ENCODE data around the gene STRIP2. TPM values are rescaled to one million over a fixed set of nuclear protein-coding genes. Genes with fewer than 3 reads are reported as not detected.

STRIP2 gene
- total and polyA plus RNA-seq, 4 experiments from 2014 or later: 0.20 to 0.22 TPM; not detected in 2

DNA sequence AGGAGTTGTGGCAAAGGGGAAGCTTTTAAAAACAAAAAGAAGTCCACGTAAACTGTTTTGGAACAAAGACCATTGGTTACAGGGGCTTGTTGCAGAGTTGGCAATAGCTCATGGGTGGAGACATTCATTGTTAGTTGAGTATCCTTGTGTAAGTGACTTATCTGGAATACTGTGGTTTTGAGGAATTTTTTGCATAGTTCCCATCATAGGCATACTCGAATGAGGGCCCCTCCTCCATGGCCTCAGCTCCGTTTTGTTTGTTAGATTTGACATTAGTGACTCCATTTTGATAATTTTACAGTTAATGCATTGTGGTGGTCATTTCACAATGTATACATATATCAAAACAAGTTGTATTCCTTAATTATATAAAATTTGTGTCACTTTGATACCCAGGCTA is 55.3 kb downstream of the STRIP2 start:
- Mint-ChIP-seq H3K4me1 (peaks cover 3 to 9% (median 7%) of the 10 kb centered on the region in 4 donors), H3K27ac (no peak overlapping the region), H3K27me3 (no peaks in the 10 kb centered on the region), H3K9me3 (no peaks in the 10 kb centered on the region), H3K4me3 (no peak overlapping the region), H3K36me3 (no peaks in the 10 kb centered on the region)
- no peak for DNase-seq
- peaks cover 3% of the 10 kb centered on the region for H3K4me1 ChIP-seq (ENCODE audit: insufficient read depth, low read length)
- no peak overlapping the region for H3K4me3 ChIP-seq (ENCODE audit: low read length in 2 of 2)
- CTCF ChIA-PET (ENCODE audit: partially characterized antibody): interaction anchor here (1.6 kb wide), 1 partner anchor 146 kb away, joined by 4 read pairs; no protein-coding TSS in a partner anchor
- intact Hi-C loops (cut with micrococcal nuclease): no loop called here
- H3K36me3 ChIP-seq (ENCODE audit: insufficient read depth, low read length): no peaks in the 10 kb centered on the region
- no peaks in the 10 kb centered on the region for H3K27me3 ChIP-seq (ENCODE audit: insufficient read depth, low read length)
- no peak overlapping the region for H3K27ac ChIP-seq (ENCODE audit: low read depth, low read length)
- no peaks in the 10 kb centered on the region for H3K9me3 ChIP-seq (ENCODE audit: control insufficient read depth in 1 of 2, low read length in 2 of 2)
- POLR2A ChIA-PET (ENCODE audit: partially characterized antibody): no interaction called here

DNA sequence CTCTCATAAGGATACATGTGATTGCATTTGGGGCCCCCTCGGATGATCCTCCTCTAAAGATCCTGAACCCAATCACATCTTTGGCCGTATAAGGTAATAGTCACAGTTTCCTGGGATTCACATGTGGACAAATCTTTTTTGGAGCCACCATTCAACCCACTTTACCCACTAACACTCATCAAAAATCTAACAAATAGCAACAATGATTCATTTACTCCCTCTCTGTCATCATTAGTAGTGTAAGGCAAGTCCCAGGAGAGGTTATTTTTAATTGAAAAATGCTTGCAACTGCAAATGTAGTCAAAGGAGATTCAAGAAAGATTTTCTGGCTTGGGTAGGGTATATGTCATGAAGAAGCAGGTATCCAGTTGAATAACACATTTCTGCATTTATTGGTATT is 58.2 kb downstream of the STRIP2 start:
- ChIA-PET POLR2A (ENCODE audit: partially characterized antibody) (no interaction called here), CTCF (ENCODE audit: partially characterized antibody) (no interaction called here)
- H3K4me1 ChIP-seq (ENCODE audit: insufficient read depth, low read length): peaks cover 3% of the 10 kb centered on the region
- H3K27me3 ChIP-seq (ENCODE audit: insufficient read depth, low read length): no peaks in the 10 kb centered on the region
- no peaks in the 10 kb centered on the region for H3K36me3 ChIP-seq (ENCODE audit: insufficient read depth, low read length)
- intact Hi-C loops (cut with micrococcal nuclease): no loop called here
- Mint-ChIP-seq H3K27ac (peak overlapping the region in 2 of 7 donors; percentile 6 to 17), H3K9me3 (no peaks in the 10 kb centered on the region), H3K36me3 (no peaks in the 10 kb centered on the region), H3K4me1 (peaks cover 5 to 9% (median 7%) of the 10 kb centered on the region in 4 donors), H3K27me3 (no peaks in the 10 kb centered on the region), H3K4me3 (no peak overlapping the region)
- H3K4me3 ChIP-seq (ENCODE audit: low read length in 2 of 2): no peak overlapping the region
- no peak for DNase-seq
- H3K27ac ChIP-seq (ENCODE audit: low read depth, low read length): no peak overlapping the region
- H3K9me3 ChIP-seq (ENCODE audit: control insufficient read depth in 1 of 2, low read length in 2 of 2): no peaks in the 10 kb centered on the region

DNA sequence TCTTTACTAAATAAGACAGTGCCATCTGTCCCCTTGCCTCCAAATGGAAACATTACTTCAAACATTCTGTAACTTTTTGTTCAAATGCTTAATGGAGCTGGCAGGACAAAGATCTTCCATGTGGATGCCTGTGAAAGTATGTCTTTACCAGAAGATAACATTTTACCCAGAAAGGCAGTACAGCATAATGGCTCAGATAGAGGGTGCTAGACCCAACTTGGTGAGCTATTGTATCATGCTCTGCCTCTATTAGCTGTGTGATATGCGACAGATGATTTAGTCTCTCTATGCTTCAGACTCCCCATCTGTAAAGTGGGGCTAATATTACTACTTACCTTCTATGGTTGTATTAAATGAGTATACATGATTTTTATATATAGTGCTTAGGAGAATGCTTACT is 59.3 kb downstream of the STRIP2 start:
- H3K36me3 Mint-ChIP-seq: no peaks in the 10 kb centered on the region
- Histone ChIP-seq H3K9me3 (ENCODE audit: control insufficient read depth in 1 of 2, low read length in 2 of 2) (no peaks in the 10 kb centered on the region), H3K4me3 (ENCODE audit: low read length in 2 of 2) (no peak overlapping the region), H3K36me3 (ENCODE audit: insufficient read depth, low read length) (no peaks in the 10 kb centered on the region), H3K4me1 (ENCODE audit: insufficient read depth, low read length) (peaks cover 3% of the 10 kb centered on the region), H3K27ac (ENCODE audit: low read depth, low read length) (no peak overlapping the region), H3K27me3 (ENCODE audit: insufficient read depth, low read length) (no peaks in the 10 kb centered on the region)
- no peaks in the 10 kb centered on the region for H3K27me3 Mint-ChIP-seq
- CTCF ChIA-PET (ENCODE audit: partially characterized antibody): interaction anchor here (0.5 to 1.4 kb wide), 3 partner anchors 22 to 126 kb away, joined by 3 read pairs; no protein-coding TSS in a partner anchor
- H3K27ac Mint-ChIP-seq: peak overlapping the region; percentile 42 to 81 (median 73)
- POLR2A ChIA-PET (ENCODE audit: partially characterized antibody): no interaction called here
- intact Hi-C loops (cut with micrococcal nuclease): no loop called here
- peaks cover 5 to 9% (median 7%) of the 10 kb centered on the region in 4 donors for H3K4me1 Mint-ChIP-seq
- DNase-seq: peak in 1 of 5 donors; percentile 16
- no peak overlapping the region for H3K4me3 Mint-ChIP-seq
- H3K9me3 Mint-ChIP-seq: no peaks in the 10 kb centered on the region

DNA sequence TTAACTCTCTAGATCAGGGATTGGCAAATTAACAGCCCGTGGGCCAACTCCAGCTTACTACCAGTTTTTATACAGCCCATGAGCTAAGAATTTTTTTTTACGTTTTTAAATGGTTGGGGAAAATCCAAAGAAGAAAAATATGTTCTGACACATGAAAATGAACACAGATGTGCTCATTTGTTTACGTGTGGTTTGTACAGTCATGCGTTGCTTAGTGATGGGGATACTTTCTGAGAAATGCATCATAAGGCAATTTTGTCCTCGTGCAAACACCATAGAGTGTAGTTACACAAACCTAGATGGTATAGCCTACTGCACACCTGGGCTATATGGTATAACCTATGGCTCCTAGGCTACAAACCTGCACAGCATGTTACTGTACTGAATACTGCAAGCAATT is 59.8 kb downstream of the STRIP2 start:
- DNase-seq: peak in 2 of 5 donors; percentile 31 to 53
- H3K27me3 Mint-ChIP-seq: no peaks in the 10 kb centered on the region
- Histone ChIP-seq H3K4me3 (ENCODE audit: low read length in 2 of 2) (no peak overlapping the region), H3K36me3 (ENCODE audit: insufficient read depth, low read length) (no peaks in the 10 kb centered on the region), H3K27ac (ENCODE audit: low read depth, low read length) (no peak overlapping the region), H3K4me1 (ENCODE audit: insufficient read depth, low read length) (peaks cover 3% of the 10 kb centered on the region), H3K9me3 (ENCODE audit: control insufficient read depth in 1 of 2, low read length in 2 of 2) (no peaks in the 10 kb centered on the region), H3K27me3 (ENCODE audit: insufficient read depth, low read length) (no peaks in the 10 kb centered on the region)
- ChIA-PET CTCF (ENCODE audit: partially characterized antibody) (interaction anchor here (0.5 to 1.4 kb wide), 4 partner anchors 21 to 126 kb away, joined by 3 read pairs; no protein-coding TSS in a partner anchor), POLR2A (ENCODE audit: partially characterized antibody) (no interaction called here)
- peak overlapping the region in 6 of 7 donors; percentile 42 to 81 (median 75) for H3K27ac Mint-ChIP-seq
- H3K9me3 Mint-ChIP-seq: no peaks in the 10 kb centered on the region
- intact Hi-C loops (cut with micrococcal nuclease): no loop called here
- H3K4me3 Mint-ChIP-seq: no peak overlapping the region
- no peaks in the 10 kb centered on the region for H3K36me3 Mint-ChIP-seq
- H3K4me1 Mint-ChIP-seq: peaks cover 5 to 9% (median 7%) of the 10 kb centered on the region in 4 donors

DNA sequence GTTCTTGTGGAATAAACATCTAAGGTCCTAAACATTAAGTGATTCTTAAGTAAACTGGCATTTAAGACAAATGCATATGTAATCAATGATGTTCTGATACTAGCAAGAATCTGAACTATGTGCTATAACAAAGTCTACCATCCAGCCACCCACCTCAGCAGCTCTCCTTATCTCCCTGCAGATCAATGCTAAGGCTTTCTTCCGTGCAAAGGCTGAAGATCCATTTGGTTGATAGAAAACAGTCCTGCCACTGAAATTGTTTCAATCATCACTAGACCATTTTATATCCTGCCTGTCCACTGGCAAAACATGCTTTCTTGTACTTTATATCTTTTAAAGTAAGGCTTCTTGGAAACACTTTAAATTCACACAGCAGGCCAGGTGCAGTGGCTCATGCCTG is 61.8 kb downstream of the STRIP2 start:
- Mint-ChIP-seq H3K36me3 (no peaks in the 10 kb centered on the region), H3K9me3 (no peaks in the 10 kb centered on the region), H3K27me3 (no peaks in the 10 kb centered on the region), H3K4me1 (peaks cover 5 to 11% (median 7%) of the 10 kb centered on the region in 4 donors), H3K4me3 (no peak overlapping the region), H3K27ac (no peak overlapping the region)
- ChIA-PET POLR2A (ENCODE audit: partially characterized antibody) (interaction anchor here (1.4 kb wide), 1 partner anchor 63 kb away, joined by 3 read pairs; no protein-coding TSS in a partner anchor), CTCF (ENCODE audit: partially characterized antibody) (interaction anchor here (0.6 kb wide), 1 partner anchor 728 kb away, joined by 3 read pairs; no protein-coding TSS in a partner anchor)
- DNase-seq: peak in 1 of 5 donors; percentile 14
- Histone ChIP-seq H3K27ac (ENCODE audit: low read depth, low read length) (no peak overlapping the region), H3K4me3 (ENCODE audit: low read length in 2 of 2) (no peak overlapping the region), H3K9me3 (ENCODE audit: control insufficient read depth in 1 of 2, low read length in 2 of 2) (no peaks in the 10 kb centered on the region), H3K4me1 (ENCODE audit: insufficient read depth, low read length) (peaks cover 3% of the 10 kb centered on the region), H3K27me3 (ENCODE audit: insufficient read depth, low read length) (no peaks in the 10 kb centered on the region), H3K36me3 (ENCODE audit: insufficient read depth, low read length) (no peaks in the 10 kb centered on the region)
- intact Hi-C loops (cut with micrococcal nuclease): no loop called here

DNA sequence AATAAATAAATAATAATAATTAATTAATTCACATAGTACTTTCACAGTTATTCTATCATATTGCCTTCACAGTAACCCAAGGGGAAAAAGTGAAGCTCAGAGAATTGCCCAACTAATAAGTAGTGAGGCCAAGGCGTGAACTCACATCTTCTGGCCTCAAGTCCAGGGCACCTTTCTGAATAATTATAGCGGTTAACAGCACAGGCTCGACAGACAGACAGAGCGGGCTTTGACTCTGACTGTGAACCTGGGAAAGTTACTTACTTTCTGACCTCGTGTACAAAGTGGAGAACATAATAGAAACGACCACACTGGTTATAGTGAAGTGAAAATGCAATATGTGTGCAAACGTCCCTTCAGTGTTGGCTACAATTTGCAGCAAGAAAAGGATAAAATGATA is 62.4 kb downstream of the STRIP2 start:
- H3K4me3 ChIP-seq (ENCODE audit: low read length in 2 of 2): no peak overlapping the region
- peak overlapping the region in 1 of 7 donors; percentile 86 for H3K27ac Mint-ChIP-seq
- POLR2A ChIA-PET (ENCODE audit: partially characterized antibody): interaction anchor here (1.4 kb wide), 1 partner anchor 63 kb away, joined by 3 read pairs; no protein-coding TSS in a partner anchor
- peaks cover 7% of the 10 kb centered on the region for H3K4me1 ChIP-seq (ENCODE audit: insufficient read depth, low read length)
- H3K27ac ChIP-seq (ENCODE audit: low read depth, low read length): no peak overlapping the region
- peak overlapping the region in 1 of 8 donors; percentile 1 for H3K4me3 Mint-ChIP-seq
- intact Hi-C loops (cut with micrococcal nuclease): no loop called here
- H3K4me1 Mint-ChIP-seq: peaks cover 5 to 15% (median 13%) of the 10 kb centered on the region in 4 donors
- H3K36me3 ChIP-seq (ENCODE audit: insufficient read depth, low read length): no peaks in the 10 kb centered on the region
- H3K9me3 Mint-ChIP-seq: no peaks in the 10 kb centered on the region
- no peaks in the 10 kb centered on the region for H3K36me3 Mint-ChIP-seq
- H3K27me3 ChIP-seq (ENCODE audit: insufficient read depth, low read length): no peaks in the 10 kb centered on the region
- no peaks in the 10 kb centered on the region for H3K27me3 Mint-ChIP-seq
- CTCF ChIA-PET (ENCODE audit: partially characterized antibody): no interaction called here
- H3K9me3 ChIP-seq (ENCODE audit: control insufficient read depth in 1 of 2, low read length in 2 of 2): no peaks in the 10 kb centered on the region
- DNase-seq: no peak

DNA sequence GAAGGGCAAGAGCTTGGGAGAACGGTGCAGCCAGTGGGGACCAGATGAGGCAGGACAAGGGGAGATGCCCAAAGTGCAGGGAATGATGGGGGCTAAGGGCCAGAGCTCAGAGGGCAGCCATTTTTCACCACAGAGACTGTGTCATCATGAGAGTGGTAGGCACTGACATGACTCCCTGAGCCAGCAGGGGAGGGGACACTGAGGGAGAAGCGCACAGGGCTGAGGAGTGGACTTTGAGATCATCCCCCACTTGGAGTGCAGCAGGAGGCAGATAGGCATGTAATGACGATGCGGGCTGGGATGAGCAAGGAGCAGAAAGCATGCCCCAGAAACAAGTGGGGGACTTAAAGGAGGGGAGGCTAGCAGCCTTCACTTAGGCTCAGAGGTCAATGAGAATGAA is 62.9 kb downstream of the STRIP2 start:
- POLR2A ChIA-PET (ENCODE audit: partially characterized antibody): interaction anchor here (1.4 kb wide), 1 partner anchor 64 kb away, joined by 3 read pairs; no protein-coding TSS in a partner anchor
- Mint-ChIP-seq H3K27ac (peak overlapping the region in 1 of 7 donors; percentile 86), H3K4me3 (no peak overlapping the region), H3K27me3 (no peaks in the 10 kb centered on the region), H3K4me1 (peaks cover 8 to 20% (median 14%) of the 10 kb centered on the region in 4 donors), H3K9me3 (no peaks in the 10 kb centered on the region), H3K36me3 (no peaks in the 10 kb centered on the region)
- H3K4me1 ChIP-seq (ENCODE audit: insufficient read depth, low read length): peaks cover 9% of the 10 kb centered on the region
- H3K27ac ChIP-seq (ENCODE audit: low read depth, low read length): no peak overlapping the region
- no peak overlapping the region for H3K4me3 ChIP-seq (ENCODE audit: low read length in 2 of 2)
- CTCF ChIA-PET (ENCODE audit: partially characterized antibody): no interaction called here
- intact Hi-C loops (cut with micrococcal nuclease): no loop called here
- H3K27me3 ChIP-seq (ENCODE audit: insufficient read depth, low read length): no peaks in the 10 kb centered on the region
- DNase-seq: no peak
- H3K9me3 ChIP-seq (ENCODE audit: control insufficient read depth in 1 of 2, low read length in 2 of 2): no peaks in the 10 kb centered on the region
- H3K36me3 ChIP-seq (ENCODE audit: insufficient read depth, low read length): no peaks in the 10 kb centered on the region

All from CD4-positive, alpha-beta memory T cell (primary cell).